ENCODE results near the gene IGFBP7.
A peak's percentile ranks its signal among the peaks of the same experiment; 100 is the strongest.

IGFBP7 gene

GRCh38 chr4:57097711-57098110, 12.5 kb downstream of the IGFBP7 start:
- DNase-seq (ENCODE audit: low spot score) = no peak

GRCh38 chr4:57095956-57096355, 14.2 kb downstream of the IGFBP7 start:
- DNase-seq (ENCODE audit: low spot score) = no peak

DNA sequence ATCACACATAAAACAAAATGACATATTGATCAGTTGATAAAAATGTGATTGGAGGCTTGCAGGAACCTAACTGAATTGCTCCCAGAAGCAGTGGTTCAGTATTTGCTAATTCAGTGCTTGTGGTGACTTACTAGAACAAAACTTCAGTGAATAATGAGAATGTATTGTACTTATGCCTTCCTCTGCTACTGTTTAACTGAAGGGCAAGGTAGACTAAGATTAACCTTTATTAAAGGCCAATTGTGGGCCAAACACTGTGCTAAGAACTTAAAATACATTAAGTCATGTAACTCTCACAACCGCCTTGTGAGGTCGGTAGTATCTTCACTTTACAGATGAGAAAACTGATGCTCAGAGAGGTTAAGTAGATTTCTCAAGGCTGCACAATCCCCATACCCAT, 14.9 kb downstream of the IGFBP7 start:
- DNase-seq (ENCODE audit: low spot score) = no peak

GRCh38 chr4:57094832-57095223, 15.4 kb downstream of the IGFBP7 start:
- DNase-seq (ENCODE audit: low spot score) = peak; percentile 40

DNA sequence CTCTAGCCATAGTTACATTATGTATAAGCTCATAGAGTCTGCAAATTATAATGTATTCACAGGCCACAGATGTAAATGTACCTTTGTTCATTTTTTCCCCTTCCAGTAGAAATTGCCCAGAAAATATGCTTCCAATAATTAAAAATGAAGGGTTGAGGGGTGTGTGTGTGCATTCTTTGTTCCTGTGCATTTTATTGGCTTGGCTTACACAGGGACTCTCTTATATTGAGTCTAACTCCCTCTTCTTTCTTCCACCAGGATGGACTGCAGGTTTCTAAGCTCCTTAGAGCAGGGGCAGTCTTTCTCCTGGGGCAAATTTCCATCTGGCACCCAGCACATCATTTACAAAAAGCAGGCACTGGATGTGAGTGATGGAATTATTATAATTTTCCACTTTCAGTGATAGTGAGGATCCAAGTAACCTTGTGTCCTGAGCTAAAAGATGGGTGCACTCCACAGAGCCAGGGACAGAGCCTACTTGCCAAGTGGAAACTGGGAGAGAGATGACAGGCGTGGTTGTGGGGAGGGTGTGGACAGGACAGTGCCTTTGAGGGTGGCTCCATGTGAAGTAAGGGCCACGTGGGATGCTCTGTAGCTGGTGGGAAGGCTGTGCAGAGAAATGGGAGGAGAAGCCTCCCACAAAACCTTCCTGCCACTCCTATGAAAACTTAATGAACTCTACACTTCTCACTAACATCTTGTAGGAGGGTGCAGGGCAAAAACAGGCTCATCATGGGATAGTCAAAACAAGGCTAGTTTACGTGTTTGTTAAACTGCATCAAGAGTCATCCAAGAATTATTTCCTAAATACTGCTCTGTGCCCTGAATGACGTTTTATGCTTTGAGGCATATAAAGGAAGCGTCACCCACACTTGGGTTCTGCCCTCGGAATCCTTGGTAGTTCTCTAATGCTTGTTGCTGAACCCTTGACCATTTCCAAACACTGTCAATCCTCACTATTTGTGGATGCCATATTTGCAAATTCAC, 16.0 kb downstream of the IGFBP7 start:
- no peak for DNase-seq (ENCODE audit: low spot score)

DNA sequence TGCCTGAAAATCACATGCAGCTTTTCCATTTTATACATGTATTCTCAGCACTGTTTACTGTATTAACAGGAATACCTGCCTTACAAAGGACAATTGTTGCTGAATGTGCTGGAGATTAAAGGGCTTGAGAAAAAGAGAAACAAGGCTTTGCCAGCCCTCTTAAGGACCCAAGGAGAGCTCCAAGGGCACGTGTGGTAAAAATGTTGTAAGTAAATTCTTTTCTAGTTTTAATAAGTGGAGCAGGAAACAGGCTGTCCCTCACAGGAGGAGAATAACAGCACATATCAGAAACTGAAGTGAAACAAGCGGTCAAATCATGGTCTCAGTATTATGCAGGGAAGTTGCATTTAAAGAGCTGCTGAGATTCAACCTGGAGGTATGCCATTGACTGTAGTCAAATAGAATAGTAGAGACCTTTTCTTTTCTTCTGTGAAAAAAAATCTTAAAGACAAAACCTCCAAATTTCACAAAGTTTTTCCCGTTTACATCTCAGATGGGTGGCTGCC, 18.5 kb downstream of the IGFBP7 start:
- no peak for DNase-seq (ENCODE audit: low spot score)

DNA sequence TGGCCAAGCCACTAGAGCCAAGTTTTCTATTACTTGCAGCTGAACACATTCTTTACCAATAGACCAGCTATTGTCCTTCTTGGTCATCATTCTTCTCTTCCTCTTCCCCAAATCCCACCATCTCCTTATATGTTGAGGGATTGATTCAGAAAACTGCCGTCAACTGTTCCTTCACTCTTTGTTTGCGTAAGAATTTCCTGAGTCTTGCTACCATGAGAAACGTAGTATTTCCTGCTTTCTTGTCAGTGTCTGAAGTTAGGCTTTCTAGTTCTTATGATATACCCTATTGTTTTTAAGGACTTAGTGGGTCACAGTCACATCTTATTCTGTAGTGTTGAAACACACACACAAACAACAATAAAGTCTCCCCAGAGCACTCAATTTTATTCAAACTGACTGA, 20.1 kb downstream of the IGFBP7 start:
- no peak for DNase-seq (ENCODE audit: low spot score)

GRCh38 chr4:57089549-57089948, 20.6 kb downstream of the IGFBP7 start:
- DNase-seq (ENCODE audit: low spot score) = no peak

- no peak for DNase-seq (ENCODE audit: low spot score)
Observed at GRCh38 chr4:57086031-57086723, 24.0 kb downstream of the IGFBP7 start.

- DNase-seq (ENCODE audit: low spot score) = no peak
Observed at GRCh38 chr4:57085278-57085677, 24.9 kb downstream of the IGFBP7 start.

- no peak for DNase-seq (ENCODE audit: low spot score)
Observed at GRCh38 chr4:57084360-57084759, 25.8 kb downstream of the IGFBP7 start.

- no peak for DNase-seq (ENCODE audit: low spot score)
Observed at GRCh38 chr4:57083090-57083489, 27.1 kb downstream of the IGFBP7 start.

DNA sequence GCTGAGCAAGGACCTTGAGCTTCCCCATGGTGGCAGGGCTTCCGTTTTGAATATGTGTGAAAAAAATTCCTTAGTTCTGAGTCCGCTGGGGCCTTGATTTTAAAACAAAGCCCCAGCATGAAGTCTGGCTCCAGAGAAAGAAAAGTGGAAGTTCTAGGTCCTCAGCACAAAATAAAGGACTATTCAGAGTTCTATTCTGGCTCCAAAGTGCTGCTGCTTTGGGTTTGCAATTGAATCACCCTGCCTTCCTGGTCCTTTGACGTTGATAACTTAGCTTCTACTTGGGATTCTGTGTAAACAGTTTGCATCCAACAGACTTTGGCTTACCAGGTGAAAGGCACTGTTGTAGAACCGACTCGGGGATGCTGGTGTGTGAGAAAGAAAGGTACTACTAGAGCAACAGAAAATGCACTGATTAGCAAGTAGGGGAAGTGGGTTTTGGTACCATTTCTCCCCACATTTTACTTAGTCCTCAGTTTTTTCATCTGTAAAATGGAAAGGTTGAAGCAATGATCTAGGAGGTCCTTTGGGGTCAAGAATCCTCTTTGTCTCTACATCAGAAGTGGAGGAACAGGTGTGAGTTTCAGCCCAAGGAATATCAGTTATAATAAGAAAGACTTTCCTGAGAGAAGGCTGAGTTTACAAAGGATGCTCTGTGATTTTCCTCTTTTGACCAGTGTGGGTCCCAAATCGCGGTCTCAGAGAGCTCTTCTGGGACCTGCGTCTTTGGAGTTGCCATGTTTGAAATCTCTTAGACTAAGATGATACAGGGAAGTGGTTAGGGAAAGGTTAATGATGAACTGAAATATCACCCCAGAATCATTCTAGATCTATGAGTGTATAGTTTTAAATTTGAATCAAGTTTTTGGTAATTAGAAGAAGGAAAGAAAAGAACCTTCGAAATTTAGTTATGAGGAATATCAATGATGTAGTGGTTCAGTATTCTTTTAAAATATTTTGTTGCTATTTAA, 28.2 kb downstream of the IGFBP7 start:
- DNase-seq (ENCODE audit: low spot score) = no peak

- peak; percentile 74 for DNase-seq (ENCODE audit: low spot score)
Observed at GRCh38 chr4:57080781-57081650, 29.2 kb downstream of the IGFBP7 start.

- no peak for DNase-seq (ENCODE audit: low spot score)
Observed at GRCh38 chr4:57078685-57079521, 31.3 kb downstream of the IGFBP7 start.

DNA sequence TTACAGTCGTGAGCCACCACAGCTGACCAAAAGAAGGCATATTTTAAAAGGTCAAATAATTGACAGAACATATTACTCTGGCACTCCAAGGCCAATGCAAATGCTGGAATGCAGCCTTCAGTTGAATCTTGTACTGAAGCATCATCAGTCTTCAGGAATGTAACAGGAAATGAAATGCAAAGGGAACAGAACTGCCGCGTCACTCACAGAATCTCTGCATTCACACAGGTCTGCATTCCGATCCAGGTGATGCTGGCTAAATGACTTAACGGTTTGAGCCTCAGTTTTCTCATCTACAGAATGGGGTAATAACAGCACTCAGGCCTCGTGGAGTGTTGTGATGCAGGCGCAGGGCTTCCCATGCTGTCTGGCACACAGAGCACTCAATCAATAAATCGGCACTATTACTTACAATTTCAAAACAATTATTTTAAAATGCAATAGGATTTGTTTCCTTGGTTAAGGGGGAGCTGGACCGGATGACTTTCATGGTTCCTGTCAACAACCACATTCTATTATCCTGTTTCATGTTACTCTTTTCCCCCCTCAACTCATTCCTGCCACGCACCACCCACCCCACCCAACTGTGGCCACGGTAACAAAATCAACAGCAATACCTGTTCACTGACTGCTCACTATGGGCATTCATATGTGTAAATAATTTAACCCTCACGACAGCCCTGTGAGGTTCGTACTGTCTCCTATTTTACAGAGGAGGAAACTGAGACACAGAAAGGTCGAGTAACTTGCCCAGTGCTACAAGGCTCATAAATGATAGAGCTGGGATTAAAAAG, 32.4 kb downstream of the IGFBP7 start:
- DNase-seq (ENCODE audit: low spot score) = no peak

DNA sequence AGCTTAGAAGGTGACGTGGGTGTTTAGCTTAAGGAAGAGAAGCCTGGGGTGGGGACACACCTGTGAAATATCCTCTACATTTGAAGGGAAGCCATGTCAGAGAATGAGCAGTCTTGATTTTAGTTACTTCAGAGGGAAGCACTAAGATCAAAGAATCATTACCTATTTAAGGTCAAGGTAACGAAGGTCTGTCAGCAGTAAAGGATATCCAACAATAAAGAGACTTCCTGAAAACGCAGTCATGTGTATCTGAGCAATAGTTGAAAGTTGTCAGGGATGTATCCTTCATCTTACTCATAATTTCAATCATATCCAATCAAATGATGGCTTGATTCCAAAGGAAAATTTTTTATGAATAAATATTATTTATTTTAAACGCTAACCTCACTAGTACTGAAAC, 33.5 kb downstream of the IGFBP7 start:
- DNase-seq (ENCODE audit: low spot score) = no peak

GRCh38 chr4:57075367-57075766, 34.8 kb downstream of the IGFBP7 start:
- no peak for DNase-seq (ENCODE audit: low spot score)

- DNase-seq (ENCODE audit: low spot score) = peak; percentile 44
Observed at GRCh38 chr4:57074744-57075143, 35.4 kb downstream of the IGFBP7 start.
